GM06990 (cell line): ENCODE data around the gene ADCYAP1R1.
A peak's percentile ranks its signal among the peaks of the same experiment; 100 is the strongest.

Experiments used
- DNase-seq: peaks from one replicate; pipeline ENCODE4 v3.0.0-alpha.2; 2011; ENCODE audit not compliant: insufficient read length; ENCODE audit errors: extremely low read depth
- H3K27me3 ChIP-seq: replicated peaks from 2 replicates; pipeline ENCODE4 v1.6.0; 2011; ENCODE audit warnings: low read length; ENCODE audit not compliant: control insufficient read depth, insufficient read depth
- H3K36me3 ChIP-seq: 2 replicates; pipeline ENCODE4 v1.5.1; 2011; ENCODE audit warnings: low read length; ENCODE audit not compliant: control insufficient read depth, insufficient read depth
- H3K4me3 ChIP-seq: replicated peaks from 2 replicates; pipeline ENCODE4 v1.5.1; 2011; ENCODE audit warnings: low read depth, mild to moderate bottlenecking, control low read depth, low read length
- TF ChIP-seq, protein P1 (sequence below): IDR thresholded peaks from 2 replicates; pipeline ENCODE4 v1.5.1; 2011; ENCODE audit warnings: low read length, control low read depth, mild to moderate bottlenecking, inconsistent platforms; ENCODE audit not compliant: insufficient read depth, poor library complexity, severe bottlenecking

ADCYAP1R1 gene

DNA sequence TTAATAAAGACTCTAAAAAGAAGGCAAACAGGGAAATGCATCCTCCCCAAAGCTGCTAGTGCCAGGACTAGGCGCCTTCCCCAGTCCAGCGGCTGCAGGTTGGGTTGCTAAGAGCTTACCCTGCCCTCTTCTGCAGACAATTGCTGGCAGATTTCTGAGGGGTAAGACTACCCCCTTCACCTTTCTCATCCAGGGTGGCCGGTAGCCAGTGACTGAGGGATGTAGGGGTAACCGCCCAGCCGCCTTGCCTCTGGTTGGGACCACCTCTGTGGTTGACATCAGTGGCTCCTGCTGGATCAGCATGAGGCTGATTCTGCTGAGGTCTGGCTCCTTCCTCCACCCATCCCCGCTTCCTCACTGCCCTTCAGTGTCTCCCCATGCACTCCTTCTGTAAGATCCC is 71.2 kb downstream of the ADCYAP1R1 start:
- no peaks in the 10 kb centered on the region for H3K36me3 ChIP-seq
- TF ChIP-seq, protein P1, sequence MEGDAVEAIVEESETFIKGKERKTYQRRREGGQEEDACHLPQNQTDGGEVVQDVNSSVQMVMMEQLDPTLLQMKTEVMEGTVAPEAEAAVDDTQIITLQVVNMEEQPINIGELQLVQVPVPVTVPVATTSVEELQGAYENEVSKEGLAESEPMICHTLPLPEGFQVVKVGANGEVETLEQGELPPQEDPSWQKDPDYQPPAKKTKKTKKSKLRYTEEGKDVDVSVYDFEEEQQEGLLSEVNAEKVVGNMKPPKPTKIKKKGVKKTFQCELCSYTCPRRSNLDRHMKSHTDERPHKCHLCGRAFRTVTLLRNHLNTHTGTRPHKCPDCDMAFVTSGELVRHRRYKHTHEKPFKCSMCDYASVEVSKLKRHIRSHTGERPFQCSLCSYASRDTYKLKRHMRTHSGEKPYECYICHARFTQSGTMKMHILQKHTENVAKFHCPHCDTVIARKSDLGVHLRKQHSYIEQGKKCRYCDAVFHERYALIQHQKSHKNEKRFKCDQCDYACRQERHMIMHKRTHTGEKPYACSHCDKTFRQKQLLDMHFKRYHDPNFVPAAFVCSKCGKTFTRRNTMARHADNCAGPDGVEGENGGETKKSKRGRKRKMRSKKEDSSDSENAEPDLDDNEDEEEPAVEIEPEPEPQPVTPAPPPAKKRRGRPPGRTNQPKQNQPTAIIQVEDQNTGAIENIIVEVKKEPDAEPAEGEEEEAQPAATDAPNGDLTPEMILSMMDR = peak; percentile 1

DNA sequence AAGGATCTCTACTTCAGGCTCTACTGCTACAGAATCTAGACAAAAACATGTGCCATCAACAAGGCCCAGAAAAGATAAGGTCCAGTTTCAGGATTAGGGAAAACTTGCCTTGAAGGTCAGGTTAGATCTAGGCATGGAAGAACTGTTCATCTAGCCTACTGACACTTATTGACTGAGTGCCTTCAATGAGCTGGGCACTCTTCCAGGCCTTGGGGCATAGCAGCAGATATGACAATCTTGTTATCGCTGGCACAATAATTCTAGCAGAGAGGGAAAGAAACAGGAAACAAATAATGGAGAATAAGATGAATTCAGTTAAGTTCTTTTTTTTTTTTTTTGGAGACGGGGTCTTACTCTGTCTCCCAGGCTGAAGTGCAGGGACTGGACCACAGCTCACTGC is 71.6 kb downstream of the ADCYAP1R1 start:
- H3K27me3 ChIP-seq = no peaks in the 10 kb centered on the region; the same call in 1 of the 2 replicates
- no peak for DNase-seq
- TF ChIP-seq, protein P1 = no peak
- no peak overlapping the region for H3K4me3 ChIP-seq
- no peaks in the 10 kb centered on the region for H3K36me3 ChIP-seq

More for the DNA sequence above, 71.2 kb downstream of the ADCYAP1R1 start:
- Histone ChIP-seq H3K4me3 (no peak overlapping the region), H3K27me3 (no peaks in the 10 kb centered on the region; the same call in 1 of the 2 replicates)
- no peak for DNase-seq

DNA sequence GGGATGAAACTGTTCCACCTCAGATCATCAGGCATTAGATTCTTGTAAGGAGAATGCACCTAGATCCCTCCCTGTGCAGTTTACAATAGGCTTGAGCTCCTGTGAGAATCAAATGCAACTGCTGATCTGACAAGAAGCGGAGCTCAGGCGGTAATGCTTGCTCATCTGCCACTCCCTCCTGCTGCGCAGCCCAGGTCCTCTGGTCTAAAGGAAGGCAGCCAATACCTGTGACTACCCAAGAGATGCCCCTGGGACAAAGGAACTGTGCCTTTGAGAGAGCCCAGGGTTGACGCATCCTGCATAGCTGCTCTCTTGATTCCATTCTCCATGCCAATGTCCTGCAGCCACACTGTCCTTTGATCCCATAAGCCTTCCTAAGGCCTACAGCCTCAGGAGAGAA is 73.1 kb downstream of the ADCYAP1R1 start:
- Histone ChIP-seq H3K36me3 (no peaks in the 10 kb centered on the region), H3K27me3 (no peaks in the 10 kb centered on the region; the same call in 1 of the 2 replicates), H3K4me3 (no peak overlapping the region)
- TF ChIP-seq, protein P1 = no peak
- no peak for DNase-seq

DNA sequence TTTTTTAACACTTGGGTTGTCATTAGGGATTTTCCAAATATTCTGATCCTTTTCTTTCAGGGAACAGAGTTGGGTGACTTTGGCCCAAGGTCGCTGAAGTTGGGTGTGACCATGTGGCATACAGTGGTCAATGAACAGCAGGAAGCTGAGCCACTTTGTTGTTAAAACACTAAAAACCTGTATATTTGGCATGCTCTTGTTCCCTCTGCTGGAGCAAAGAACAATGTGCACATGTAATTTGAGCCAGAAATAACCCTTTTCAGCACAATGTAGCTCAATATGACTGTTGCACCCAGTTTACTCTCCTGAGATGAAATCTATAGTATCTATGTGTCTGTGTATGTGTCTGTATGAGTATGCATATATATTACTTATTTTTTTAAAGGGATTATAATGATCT is 74.9 kb downstream of the ADCYAP1R1 start:
- no peaks in the 10 kb centered on the region for H3K27me3 ChIP-seq
- DNase-seq = no peak
- H3K36me3 ChIP-seq = no peaks in the 10 kb centered on the region
- H3K4me3 ChIP-seq = no peak overlapping the region
- TF ChIP-seq, protein P1 = no peak

DNA sequence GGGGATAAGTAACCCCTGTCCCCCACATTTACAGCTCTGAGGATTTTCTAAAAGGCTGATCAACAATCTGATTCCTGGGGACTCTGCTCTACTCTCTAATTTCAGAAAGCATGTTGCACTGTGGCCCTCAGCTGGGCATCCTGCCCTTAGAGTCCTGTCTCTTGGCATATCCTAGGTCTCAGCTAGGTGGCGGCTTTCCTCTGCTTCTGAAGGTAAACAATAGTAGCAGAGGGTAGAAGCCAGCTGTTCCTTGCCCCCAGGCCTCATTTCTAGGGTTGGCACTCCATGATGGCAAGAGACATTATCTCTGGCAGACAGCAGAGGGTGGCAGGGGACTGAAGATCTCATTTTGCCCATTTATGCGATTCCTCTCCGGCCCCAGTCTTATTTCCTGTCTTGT is 77.0 kb downstream of the ADCYAP1R1 start:
- DNase-seq = no peak
- Histone ChIP-seq H3K4me3 (no peak overlapping the region), H3K36me3 (no peaks in the 10 kb centered on the region), H3K27me3 (no peaks in the 10 kb centered on the region)
- TF ChIP-seq, protein P1 = peak; percentile 28

DNA sequence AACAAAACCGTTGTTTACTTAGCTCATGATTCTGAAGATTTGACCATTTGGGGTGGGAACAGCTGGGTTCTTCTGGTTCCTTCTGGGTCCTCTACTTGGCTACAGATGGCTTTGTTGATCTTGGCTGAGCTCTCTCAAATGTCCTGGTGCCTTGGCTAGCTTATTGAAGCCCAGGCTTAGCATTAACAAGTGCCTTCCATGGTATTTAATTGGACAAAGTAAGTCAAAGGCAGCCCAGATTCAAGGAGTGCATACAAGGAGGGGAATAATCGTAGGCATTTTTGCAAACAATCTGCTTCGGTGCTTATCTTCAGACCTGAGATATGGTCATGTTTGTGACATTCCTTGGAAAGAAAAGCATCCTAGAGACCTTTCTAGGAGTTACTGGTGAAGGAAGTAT is 81.4 kb downstream of the ADCYAP1R1 start:
- DNase-seq = no peak

More for the DNA sequence above, 81.4 kb downstream of the ADCYAP1R1 start:
- H3K27me3 ChIP-seq = no peaks in the 10 kb centered on the region
- TF ChIP-seq, protein P1 = no peak
- no peaks in the 10 kb centered on the region for H3K36me3 ChIP-seq
- H3K4me3 ChIP-seq = no peak overlapping the region
